Peyer's patch (tissue), 4 donors: ENCODE results near the gene APRT. TPM values are rescaled to one million over a fixed set of nuclear protein-coding genes. Genes with fewer than 3 reads are reported as not detected.

Experiments used
- DNase-seq, 3 donors: peaks; one replicate each; pipeline ENCODE4 v3.0.0-alpha.2; 2017 to 2019
- H3K27ac ChIP-seq, 4 donors: fragments of 200-600 bp; sonication (generic); one replicate each; pipeline ENCODE4 v1.5.1; 2016 to 2019
- H3K27me3 ChIP-seq, 2 donors: fragments of 200-600 bp; sonication (generic); one replicate each; pipeline ENCODE4 v1.5.1; 2019
- H3K36me3 ChIP-seq, 3 donors: fragments of 200-600 bp; sonication (generic); one replicate each; pipeline ENCODE4 v1.5.1; 2016 to 2019
- H3K4me1 ChIP-seq, 4 donors: fragments of 200-600 bp; sonication (generic); one replicate each; pipeline ENCODE4 v1.5.1; 2016 to 2019
- H3K4me3 ChIP-seq, 4 donors: fragments of 200-600 bp; sonication (generic); 1 replicate in 3 of 4; 2 replicates in 1 of 4; pipeline ENCODE4 v1.5.1; 2016 to 2019; ENCODE audit warnings: mild to moderate bottlenecking in 1 of 4
- H3K9me3 ChIP-seq, 4 donors: fragments of 200-600 bp; sonication (generic); one replicate each; pipeline ENCODE4 v1.5.1; 2016 to 2019; ENCODE audit warnings: mild to moderate bottlenecking in 1 of 4
- POLR2A ChIP-seq, 2 donors: fragments of 450-650 bp; IDR thresholded peaks; one replicate each; pipeline ENCODE4 v1.5.1; 2017; ENCODE audit warnings: antibody characterized with exemption in 2 of 2, mild to moderate bottlenecking in 2 of 2, moderate library complexity in 2 of 2
- total RNA-seq, 4 donors: library from RNA; depleted of rRNA; stranded (reverse); fragments of >200 nt; gene quantifications; one replicate each; pipeline ENCODE4 v1.1.0, GENCODE V29; 2016
- TF ChIP-seq, protein P1 (sequence below), 6 experiments: fragments of 450-650 bp in 4 of 6; fragments of 200-600 bp in 2 of 6; sonication (generic) in 1 of 6; IDR thresholded peaks; one replicate each; pipeline ENCODE4 v1.5.1; 2017 to 2019; ENCODE audit warnings: antibody characterized with exemption in 6 of 6, mild to moderate bottlenecking in 3 of 6, moderate library complexity in 1 of 6

APRT gene
- total RNA-seq, 4 donors from 2014 or later, result 109 to 190 (median 122) TPM

DNA sequence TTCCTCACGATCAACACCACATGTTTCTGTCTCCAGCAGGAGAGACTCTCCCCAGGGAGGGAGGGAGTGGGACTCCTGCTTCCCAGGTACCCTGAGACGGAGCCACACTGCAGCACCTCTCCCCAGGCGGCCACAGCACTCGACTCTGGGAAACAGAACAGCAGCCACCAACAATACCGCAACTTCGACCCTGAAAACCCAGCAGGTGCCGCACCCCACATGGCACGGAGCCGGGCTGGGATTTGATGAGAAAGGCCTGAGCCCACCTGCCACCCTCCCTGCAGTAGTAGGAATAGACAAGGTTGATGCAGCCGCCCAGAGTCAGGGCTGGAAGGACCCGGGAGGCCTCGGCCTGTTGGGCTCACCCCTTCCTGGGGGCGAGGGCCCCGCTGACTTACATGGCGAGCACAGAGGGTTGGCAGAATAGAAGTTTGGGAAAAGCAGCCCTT lies 30.6 kb upstream of the APRT start:
- Histone ChIP-seq H3K36me3 (peaks cover 0 to 20% (median 0%) of the 10 kb centered on the region in 3 donors), H3K4me1 (no peaks in the 10 kb centered on the region), H3K27ac (no peak overlapping the region), H3K9me3 (no peaks in the 10 kb centered on the region), H3K27me3 (no peaks in the 10 kb centered on the region), H3K4me3 (no peak overlapping the region)
- no peak for DNase-seq
- TF ChIP-seq POLR2A (IDR thresholded peaks at IDR 0.05), result no peak
- TF ChIP-seq, protein P1, sequence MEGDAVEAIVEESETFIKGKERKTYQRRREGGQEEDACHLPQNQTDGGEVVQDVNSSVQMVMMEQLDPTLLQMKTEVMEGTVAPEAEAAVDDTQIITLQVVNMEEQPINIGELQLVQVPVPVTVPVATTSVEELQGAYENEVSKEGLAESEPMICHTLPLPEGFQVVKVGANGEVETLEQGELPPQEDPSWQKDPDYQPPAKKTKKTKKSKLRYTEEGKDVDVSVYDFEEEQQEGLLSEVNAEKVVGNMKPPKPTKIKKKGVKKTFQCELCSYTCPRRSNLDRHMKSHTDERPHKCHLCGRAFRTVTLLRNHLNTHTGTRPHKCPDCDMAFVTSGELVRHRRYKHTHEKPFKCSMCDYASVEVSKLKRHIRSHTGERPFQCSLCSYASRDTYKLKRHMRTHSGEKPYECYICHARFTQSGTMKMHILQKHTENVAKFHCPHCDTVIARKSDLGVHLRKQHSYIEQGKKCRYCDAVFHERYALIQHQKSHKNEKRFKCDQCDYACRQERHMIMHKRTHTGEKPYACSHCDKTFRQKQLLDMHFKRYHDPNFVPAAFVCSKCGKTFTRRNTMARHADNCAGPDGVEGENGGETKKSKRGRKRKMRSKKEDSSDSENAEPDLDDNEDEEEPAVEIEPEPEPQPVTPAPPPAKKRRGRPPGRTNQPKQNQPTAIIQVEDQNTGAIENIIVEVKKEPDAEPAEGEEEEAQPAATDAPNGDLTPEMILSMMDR (IDR thresholded peaks at IDR 0.05), result no peak

DNA sequence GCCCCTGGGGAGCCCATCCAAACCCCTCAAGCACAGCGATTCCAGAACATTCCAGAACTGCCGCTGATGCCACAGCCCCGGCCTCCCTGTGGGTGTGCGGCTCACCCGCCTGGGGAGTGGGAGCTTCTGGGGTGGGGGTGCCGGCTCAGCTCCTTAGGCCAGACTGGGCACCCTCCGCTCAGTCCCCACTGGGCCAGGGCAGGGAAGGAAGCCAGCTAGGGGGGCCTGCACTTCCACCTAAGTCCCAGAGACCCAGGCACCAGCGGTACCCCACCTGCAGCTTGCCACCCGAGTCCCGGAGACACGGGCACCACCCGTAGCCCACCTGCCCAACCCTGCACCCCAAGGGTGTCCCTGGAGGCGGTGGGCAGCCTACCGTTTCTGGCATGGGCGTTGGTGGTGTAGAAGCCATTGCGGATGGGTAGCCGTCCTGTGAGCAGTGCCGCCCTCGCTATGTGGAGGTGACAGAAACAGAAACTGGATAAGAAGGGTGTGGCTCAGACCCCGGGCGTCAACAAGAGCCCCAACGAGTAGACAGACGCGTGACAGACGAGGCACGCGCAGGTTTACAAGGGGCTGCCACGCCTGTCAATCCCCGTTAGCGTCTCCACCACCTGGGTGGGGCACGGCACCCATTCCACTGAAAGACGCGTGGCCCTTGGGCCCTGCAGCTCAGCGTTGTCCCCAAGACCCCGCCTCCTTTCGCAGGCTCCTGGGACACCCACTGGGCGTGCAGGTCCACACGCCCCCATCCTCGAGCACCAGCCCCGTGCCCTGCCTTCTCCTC lies 30.0 kb upstream of the APRT start:
- no peak overlapping the region for H3K27ac ChIP-seq
- TF ChIP-seq POLR2A (IDR thresholded peaks at IDR 0.05), result no peak
- TF ChIP-seq, protein P1 (IDR thresholded peaks at IDR 0.05), result no peak
- no peak for DNase-seq
- no peaks in the 10 kb centered on the region for H3K9me3 ChIP-seq
- no peaks in the 10 kb centered on the region for H3K27me3 ChIP-seq
- H3K36me3 ChIP-seq, result peaks cover 0 to 20% (median 0%) of the 10 kb centered on the region in 3 donors
- H3K4me3 ChIP-seq, result no peak overlapping the region
- no peaks in the 10 kb centered on the region for H3K4me1 ChIP-seq

DNA sequence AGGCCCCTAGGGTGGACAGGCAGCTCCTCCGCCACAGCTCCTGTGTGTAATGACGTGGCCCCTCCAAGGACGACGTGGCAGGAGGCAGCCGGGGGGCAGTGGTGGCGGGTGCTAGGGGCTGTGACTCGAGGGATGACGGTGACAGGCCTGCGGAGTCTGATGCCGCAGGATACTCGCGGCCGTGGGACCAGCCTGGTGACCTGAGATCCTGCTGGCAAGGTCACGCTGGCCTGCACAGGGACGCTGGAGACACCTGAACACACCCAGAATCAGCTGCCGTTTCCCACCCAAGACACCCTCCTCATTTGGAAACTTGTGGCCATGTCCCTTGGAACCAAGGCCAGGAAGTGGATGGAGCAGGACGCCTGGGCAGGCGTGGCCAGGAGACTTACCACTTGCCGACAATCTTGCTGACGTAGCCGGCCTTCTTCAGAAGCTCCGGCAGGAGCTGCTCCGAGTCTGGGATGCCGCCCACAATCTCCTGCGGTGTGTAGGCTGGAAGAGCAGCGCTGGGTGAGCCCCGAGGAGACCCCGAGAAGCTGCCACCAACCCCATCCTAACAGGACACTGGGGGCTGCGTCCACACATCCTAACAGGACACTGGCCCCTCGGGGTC lies 29.0 kb upstream of the APRT start:
- no peak overlapping the region for H3K4me3 ChIP-seq
- no peaks in the 10 kb centered on the region for H3K9me3 ChIP-seq
- no peaks in the 10 kb centered on the region for H3K27me3 ChIP-seq
- H3K27ac ChIP-seq, result no peak overlapping the region
- H3K4me1 ChIP-seq, result no peaks in the 10 kb centered on the region
- peaks cover 0 to 20% (median 0%) of the 10 kb centered on the region in 3 donors for H3K36me3 ChIP-seq
- no peak for DNase-seq
- TF ChIP-seq, protein P1 (IDR thresholded peaks at IDR 0.05), result no peak
- TF ChIP-seq POLR2A (IDR thresholded peaks at IDR 0.05), result no peak

DNA sequence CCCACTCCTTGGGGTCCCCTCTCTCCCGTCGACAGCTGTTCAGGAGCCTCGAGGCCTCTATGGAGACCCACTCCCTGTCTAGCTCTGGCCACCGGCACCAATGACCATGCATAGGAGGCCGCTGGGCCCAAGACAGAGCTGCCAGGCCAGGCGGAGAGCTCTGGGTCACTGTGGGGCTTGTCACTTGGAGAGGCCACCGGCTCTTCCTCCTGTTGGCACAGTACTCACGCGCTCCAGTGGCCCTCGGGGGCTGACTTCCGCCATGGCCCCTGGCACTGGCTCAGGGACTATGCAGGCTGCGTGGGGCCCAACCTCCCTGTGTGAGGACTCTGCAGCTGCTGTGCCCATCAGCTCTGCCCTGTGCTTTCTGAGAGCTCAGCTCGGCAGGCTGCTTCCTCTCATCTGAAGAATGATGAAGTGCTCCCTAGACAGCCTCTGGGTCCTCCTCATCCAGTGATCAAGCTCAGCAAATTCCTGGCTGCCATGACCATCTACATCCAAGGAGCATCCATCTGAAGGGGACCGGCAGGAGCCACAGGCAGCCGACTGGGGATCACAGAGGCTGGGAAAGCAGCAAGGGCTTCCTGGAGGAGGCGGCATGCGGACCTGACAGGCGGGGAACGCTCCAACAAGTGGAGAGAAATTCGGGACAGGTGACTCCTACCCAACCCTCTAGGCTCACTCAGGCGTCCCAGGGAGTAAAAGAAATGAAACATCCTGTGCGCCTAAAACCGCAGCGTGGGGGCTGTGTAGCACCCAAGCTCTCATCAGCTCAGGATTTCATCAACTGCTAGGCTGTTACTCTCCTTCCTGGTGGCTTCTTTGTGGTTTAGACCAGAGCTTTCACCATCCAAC lies 28.2 kb upstream of the APRT start:
- Histone ChIP-seq H3K36me3 (peaks cover 0 to 27% (median 0%) of the 10 kb centered on the region in 3 donors), H3K9me3 (no peaks in the 10 kb centered on the region), H3K4me1 (no peaks in the 10 kb centered on the region), H3K27ac (no peak overlapping the region), H3K4me3 (no peak overlapping the region), H3K27me3 (no peaks in the 10 kb centered on the region)
- TF ChIP-seq, protein P1 (IDR thresholded peaks at IDR 0.05), result no peak
- no peak for TF ChIP-seq POLR2A (IDR thresholded peaks at IDR 0.05)
- DNase-seq, result no peak

DNA sequence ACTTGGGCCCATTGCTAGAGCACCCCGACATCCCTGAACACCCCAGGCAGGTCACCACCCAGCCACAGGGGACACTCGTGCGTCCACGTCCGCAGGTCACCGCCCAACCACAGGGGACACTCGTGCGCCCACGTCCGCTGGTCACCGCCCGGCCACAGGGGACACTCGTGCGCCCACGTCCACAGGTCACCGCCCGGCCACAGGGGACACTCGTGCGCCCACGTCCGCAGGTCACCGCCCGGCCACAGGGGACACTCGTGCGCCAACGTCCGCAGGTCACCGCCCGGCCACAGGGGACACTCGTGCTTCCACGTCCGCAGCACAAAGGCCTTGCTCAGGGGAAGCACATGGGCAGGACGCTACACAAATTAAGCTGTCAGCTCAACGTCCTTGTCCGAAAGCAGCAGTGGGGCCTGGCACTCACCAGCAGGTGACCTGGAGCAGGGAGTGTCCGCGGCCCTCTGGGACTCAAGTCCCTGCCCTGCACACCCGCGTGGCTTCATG lies 27.4 kb upstream of the APRT start:
- Histone ChIP-seq H3K9me3 (no peaks in the 10 kb centered on the region), H3K4me1 (no peaks in the 10 kb centered on the region), H3K27ac (no peak overlapping the region), H3K27me3 (no peaks in the 10 kb centered on the region), H3K36me3 (peaks cover 0 to 29% (median 0%) of the 10 kb centered on the region in 3 donors), H3K4me3 (no peak overlapping the region)
- TF ChIP-seq, protein P1 (IDR thresholded peaks at IDR 0.05), result no peak
- TF ChIP-seq POLR2A (IDR thresholded peaks at IDR 0.05), result no peak
- DNase-seq, result no peak
